Mammary epithelial cell (primary cell): ENCODE data around the gene CCDC134.

Source experiments
- EZH2 ChIP-seq: IDR thresholded peaks from 2 replicates; pipeline ENCODE4 v1.6.1; 2012; ENCODE audit warnings: low read length, inconsistent platforms, borderline replicate concordance
- TF ChIP-seq, protein P1 (sequence below), 2 donors: IDR thresholded peaks in 1 of 2; conservative IDR thresholded peaks in 1 of 2; 2 replicates each; pipeline ENCODE4 v1.5.1; 2011 to 2012; ENCODE audit warnings: inconsistent platforms in 2 of 2, low read length in 2 of 2, mild to moderate bottlenecking in 2 of 2, control low read depth in 1 of 2, low read depth in 1 of 2; ENCODE audit not compliant: insufficient read depth in 1 of 2; ENCODE audit errors: extremely low read depth in 1 of 2

DNA sequence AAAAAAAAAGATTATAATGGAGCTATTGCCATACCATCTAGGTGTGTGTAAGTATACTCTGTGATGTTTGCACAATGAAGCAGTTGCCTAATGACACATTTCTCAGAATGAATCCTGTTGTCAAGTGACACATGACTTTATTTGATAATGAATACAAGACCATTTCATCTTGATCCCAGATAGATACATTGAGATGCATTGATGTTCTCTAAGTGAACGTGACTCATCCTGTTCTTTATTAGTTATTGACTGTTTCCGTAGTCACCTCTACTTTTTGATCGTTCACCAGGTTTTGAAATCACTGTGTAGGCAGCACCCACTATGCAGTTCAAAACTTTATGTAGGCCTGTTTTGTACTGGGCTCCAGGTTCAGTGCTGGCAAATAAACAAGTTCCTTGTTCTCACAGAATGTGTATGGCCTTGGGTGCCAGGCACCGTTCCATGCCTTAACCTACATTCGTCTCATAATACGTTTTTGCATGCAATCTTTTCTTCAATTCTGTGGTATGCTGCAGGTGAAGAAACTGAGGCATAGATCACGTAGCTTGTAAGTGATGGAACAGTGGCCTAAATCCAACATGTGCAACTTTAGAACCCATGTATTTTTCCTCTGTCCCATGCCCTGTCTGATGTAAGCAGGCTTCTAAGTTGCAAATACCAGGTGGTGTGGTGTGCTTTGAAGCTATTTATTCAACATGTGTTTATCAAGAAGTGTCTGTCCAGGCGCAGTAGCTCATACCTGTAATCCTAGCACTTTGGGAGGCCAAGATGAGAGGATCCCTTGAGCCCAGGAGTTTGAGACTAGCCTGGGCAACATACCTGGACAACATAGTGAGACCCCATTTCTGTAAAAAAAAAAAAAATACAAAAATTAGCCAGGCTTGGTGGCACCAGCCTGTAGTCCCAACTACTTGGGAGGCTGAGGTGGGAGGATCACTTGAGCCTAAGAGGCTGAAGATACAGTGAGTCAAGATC lies 42.8 kb downstream of the CCDC134 start:
- TF ChIP-seq, protein P1, sequence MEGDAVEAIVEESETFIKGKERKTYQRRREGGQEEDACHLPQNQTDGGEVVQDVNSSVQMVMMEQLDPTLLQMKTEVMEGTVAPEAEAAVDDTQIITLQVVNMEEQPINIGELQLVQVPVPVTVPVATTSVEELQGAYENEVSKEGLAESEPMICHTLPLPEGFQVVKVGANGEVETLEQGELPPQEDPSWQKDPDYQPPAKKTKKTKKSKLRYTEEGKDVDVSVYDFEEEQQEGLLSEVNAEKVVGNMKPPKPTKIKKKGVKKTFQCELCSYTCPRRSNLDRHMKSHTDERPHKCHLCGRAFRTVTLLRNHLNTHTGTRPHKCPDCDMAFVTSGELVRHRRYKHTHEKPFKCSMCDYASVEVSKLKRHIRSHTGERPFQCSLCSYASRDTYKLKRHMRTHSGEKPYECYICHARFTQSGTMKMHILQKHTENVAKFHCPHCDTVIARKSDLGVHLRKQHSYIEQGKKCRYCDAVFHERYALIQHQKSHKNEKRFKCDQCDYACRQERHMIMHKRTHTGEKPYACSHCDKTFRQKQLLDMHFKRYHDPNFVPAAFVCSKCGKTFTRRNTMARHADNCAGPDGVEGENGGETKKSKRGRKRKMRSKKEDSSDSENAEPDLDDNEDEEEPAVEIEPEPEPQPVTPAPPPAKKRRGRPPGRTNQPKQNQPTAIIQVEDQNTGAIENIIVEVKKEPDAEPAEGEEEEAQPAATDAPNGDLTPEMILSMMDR (conservative IDR thresholded peaks at IDR 0.05 in 1 of 2, IDR thresholded peaks at IDR 0.05 in 1 of 2; ENCODE audit: extremely low read depth in 1 of 2, insufficient read depth in 1 of 2, low read depth in 1 of 2, low read length in 2 of 2), result no peak
- TF ChIP-seq EZH2, result no peak
